Esophagus squamous epithelium (tissue), 4 donors: ENCODE results near the gene ACSL4.

Experiments used
- POLR2A ChIP-seq, 4 donors: fragments of 450-650 bp; IDR thresholded peaks; one replicate each; pipeline ENCODE4 v1.6.1; 2017; ENCODE audit warnings: antibody characterized with exemption in 4 of 4, mild to moderate bottlenecking in 4 of 4, moderate library complexity in 3 of 4
- TF ChIP-seq, protein P1 (sequence below), 6 experiments: fragments of 450-650 bp in 4 of 6; fragments of 200-600 bp in 2 of 6; sonication (generic) in 2 of 6; IDR thresholded peaks; one replicate each; pipeline ENCODE4 v1.5.1; 2016 to 2019; ENCODE audit warnings: antibody characterized with exemption in 6 of 6, mild to moderate bottlenecking in 4 of 6, moderate library complexity in 4 of 6

DNA sequence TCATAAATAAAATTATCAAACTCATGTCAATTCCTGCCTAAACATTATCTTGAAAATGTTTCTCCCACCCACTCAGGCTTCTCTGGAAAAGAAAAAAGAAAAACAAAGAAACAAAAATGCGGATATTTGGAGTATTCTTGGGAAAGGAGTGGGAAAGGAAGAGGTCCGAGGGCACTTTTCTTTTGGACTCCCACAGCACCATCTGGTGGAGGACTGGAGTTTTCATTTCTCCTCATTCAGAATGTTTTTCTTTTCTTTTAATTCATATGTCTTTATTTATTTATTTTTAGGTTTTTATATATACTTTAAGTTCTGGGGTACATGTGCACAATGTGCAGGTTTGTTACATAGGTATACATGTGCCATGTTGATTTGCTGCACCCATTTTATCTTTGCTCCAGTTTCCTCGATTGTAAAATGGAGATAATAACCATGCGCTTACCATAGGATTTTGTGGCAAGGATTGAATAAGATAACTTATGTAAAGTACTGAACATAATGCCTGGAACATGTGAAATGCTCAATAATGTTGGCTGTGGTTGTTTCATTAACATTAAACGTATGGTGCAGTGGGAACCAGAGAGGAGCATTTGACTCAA is 100.1 kb downstream of the ACSL4 start:
- TF ChIP-seq, protein P1, sequence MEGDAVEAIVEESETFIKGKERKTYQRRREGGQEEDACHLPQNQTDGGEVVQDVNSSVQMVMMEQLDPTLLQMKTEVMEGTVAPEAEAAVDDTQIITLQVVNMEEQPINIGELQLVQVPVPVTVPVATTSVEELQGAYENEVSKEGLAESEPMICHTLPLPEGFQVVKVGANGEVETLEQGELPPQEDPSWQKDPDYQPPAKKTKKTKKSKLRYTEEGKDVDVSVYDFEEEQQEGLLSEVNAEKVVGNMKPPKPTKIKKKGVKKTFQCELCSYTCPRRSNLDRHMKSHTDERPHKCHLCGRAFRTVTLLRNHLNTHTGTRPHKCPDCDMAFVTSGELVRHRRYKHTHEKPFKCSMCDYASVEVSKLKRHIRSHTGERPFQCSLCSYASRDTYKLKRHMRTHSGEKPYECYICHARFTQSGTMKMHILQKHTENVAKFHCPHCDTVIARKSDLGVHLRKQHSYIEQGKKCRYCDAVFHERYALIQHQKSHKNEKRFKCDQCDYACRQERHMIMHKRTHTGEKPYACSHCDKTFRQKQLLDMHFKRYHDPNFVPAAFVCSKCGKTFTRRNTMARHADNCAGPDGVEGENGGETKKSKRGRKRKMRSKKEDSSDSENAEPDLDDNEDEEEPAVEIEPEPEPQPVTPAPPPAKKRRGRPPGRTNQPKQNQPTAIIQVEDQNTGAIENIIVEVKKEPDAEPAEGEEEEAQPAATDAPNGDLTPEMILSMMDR (IDR thresholded peaks at IDR 0.05) = peak in 4 of 6 experiments; percentile 35 to 54 (median 44)
- TF ChIP-seq POLR2A (IDR thresholded peaks at IDR 0.05) = no peak
